ENCODE measurements around the gene FGR. TPM values are rescaled to one million over a fixed set of nuclear protein-coding genes. Genes with fewer than 3 reads are reported as not detected.
A peak's percentile ranks its signal among the peaks of the same experiment; 100 is the strongest.

Gene FGR
- total RNA-seq, 1 donor from 2014 or later, result not detected

DNA sequence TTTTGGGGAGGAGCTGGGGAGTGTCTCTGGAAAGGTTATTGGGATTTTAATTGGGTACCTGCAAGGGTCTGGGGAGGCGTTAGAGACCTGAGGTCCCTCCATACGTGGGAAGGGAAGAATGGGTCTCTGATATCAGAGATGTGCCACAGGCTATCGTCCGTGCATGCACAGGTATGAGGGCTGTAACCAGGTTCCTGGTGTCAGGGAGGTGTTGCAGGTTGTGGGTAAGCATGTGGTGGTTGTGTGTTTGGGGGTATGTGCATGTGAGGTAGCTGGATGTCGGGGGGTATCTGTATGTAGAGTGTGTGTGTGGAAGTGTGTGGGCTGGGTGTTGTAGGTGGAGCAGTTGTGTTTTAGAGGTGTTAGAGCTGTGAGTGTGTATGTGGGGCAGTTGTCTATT lies 39.4 kb downstream of the FGR start:
- H3K79me2 ChIP-seq (ENCODE audit: insufficient read depth, low read length), result peaks cover 99% of the 10 kb centered on the region
- peaks cover 100% of the 10 kb centered on the region for H4K20me1 ChIP-seq (ENCODE audit: insufficient read depth, low read length)
- no peak overlapping the region for H2AFZ ChIP-seq (ENCODE audit: low read depth, low read length)

DNA sequence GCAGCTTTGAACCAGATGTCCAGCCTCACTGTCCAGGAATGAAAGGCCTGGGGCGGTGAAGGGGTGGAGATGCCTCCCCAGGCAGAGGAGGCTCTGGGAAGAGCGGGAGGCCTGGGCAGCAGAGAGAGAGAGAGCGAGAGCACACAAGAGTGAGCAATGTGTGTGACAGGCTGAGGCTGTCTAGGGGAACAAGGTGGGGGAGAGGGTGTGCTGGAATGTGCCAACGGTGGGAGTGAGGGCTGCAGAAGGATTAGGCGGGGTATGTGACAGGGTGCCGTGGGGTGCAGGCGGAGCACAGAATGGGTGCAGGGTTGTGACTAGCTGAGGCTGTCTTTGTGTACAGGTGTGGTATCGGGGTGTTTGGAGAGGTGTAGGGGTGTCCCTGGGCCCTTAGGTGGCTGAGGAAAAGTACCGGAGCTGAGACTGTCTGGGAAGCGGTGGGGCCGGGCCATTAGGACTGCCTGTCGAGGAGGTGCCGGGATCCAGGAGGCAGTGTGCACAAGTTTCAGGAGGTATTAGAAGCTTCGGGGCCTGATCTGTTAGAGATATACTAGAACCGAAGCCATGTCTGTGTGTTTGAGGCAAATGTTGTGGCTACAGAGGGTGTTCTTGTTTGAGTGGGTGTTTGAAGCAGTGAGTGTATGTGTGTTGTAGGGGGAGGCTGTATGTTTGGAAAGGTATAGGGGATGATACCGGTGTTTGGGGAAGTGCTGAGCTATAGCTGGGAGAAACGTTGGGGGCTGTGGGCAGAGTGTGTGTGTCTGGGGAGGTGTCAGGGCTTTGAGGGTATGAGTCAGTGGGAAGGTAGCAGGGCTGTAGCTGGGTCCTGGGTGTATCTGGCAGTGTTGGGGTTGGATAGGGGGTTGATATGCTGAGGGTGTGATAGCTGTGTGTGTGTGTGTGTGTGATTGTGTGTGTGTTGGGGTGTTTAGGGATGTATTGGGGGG lies 40.1 kb downstream of the FGR start:
- H3K4me1 Mint-ChIP-seq (ENCODE audit: low read depth, unreplicated experiment), result peaks cover 24% of the 10 kb centered on the region
- no peaks in the 10 kb centered on the region for H3K9me3 Mint-ChIP-seq (ENCODE audit: unreplicated experiment)
- H3K4me2 ChIP-seq (ENCODE audit: low read length), result peak overlapping the region; percentile 78
- peaks cover 100% of the 10 kb centered on the region for H4K20me1 ChIP-seq (ENCODE audit: insufficient read depth, low read length)
- no peak overlapping the region for H2AFZ ChIP-seq (ENCODE audit: low read depth, low read length)
- no peak overlapping the region for H3K4me3 ChIP-seq (ENCODE audit: insufficient read depth, low read depth, low read length)
- no peak overlapping the region for H3K27ac Mint-ChIP-seq (ENCODE audit: unreplicated experiment)
- H3K4me3 Mint-ChIP-seq (ENCODE audit: unreplicated experiment), result no peak overlapping the region
- H3K36me3 Mint-ChIP-seq (ENCODE audit: low read depth, unreplicated experiment), result no peaks in the 10 kb centered on the region
- peak overlapping the region; percentile 44 for H3K9ac ChIP-seq (ENCODE audit: low read length)
- peaks cover 83% of the 10 kb centered on the region for H3K4me1 ChIP-seq (ENCODE audit: insufficient read depth, low read length)
- no peaks in the 10 kb centered on the region for H3K36me3 ChIP-seq (ENCODE audit: insufficient read depth, low read length)
- H3K9me3 ChIP-seq (ENCODE audit: insufficient read depth, low read depth, low read length), result no peaks in the 10 kb centered on the region
- TF ChIP-seq, protein P1, sequence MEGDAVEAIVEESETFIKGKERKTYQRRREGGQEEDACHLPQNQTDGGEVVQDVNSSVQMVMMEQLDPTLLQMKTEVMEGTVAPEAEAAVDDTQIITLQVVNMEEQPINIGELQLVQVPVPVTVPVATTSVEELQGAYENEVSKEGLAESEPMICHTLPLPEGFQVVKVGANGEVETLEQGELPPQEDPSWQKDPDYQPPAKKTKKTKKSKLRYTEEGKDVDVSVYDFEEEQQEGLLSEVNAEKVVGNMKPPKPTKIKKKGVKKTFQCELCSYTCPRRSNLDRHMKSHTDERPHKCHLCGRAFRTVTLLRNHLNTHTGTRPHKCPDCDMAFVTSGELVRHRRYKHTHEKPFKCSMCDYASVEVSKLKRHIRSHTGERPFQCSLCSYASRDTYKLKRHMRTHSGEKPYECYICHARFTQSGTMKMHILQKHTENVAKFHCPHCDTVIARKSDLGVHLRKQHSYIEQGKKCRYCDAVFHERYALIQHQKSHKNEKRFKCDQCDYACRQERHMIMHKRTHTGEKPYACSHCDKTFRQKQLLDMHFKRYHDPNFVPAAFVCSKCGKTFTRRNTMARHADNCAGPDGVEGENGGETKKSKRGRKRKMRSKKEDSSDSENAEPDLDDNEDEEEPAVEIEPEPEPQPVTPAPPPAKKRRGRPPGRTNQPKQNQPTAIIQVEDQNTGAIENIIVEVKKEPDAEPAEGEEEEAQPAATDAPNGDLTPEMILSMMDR (IDR thresholded peaks at IDR 0.05; ENCODE audit: insufficient read depth, low read depth, low read length), result no peak
- TF ChIP-seq EZH2 (IDR thresholded peaks at IDR 0.05; ENCODE audit: insufficient read depth, low read length), result no peak
- no peaks in the 10 kb centered on the region for H3K27me3 Mint-ChIP-seq (ENCODE audit: low read depth, unreplicated experiment)
- no peaks in the 10 kb centered on the region for H3K27me3 ChIP-seq (ENCODE audit: insufficient read depth, low read length)
- DNase-seq (ENCODE audit: low read depth), result peak; percentile 65
- H3K27ac ChIP-seq (ENCODE audit: low read depth, low read length), result no peak overlapping the region
- peaks cover 94% of the 10 kb centered on the region for H3K79me2 ChIP-seq (ENCODE audit: insufficient read depth, low read length)
- FAIRE-seq, result peak; percentile 63

More for the DNA sequence above, 39.4 kb downstream of the FGR start:
- Histone ChIP-seq H3K27ac (ENCODE audit: low read depth, low read length) (no peak overlapping the region), H3K27me3 (ENCODE audit: insufficient read depth, low read length) (no peaks in the 10 kb centered on the region), H3K9me3 (ENCODE audit: insufficient read depth, low read depth, low read length) (no peaks in the 10 kb centered on the region), H3K4me2 (ENCODE audit: low read length) (peak overlapping the region; percentile 78), H3K36me3 (ENCODE audit: insufficient read depth, low read length) (no peaks in the 10 kb centered on the region), H3K9ac (ENCODE audit: low read length) (peak overlapping the region; percentile 44), H3K4me3 (ENCODE audit: insufficient read depth, low read depth, low read length) (no peak overlapping the region), H3K4me1 (ENCODE audit: insufficient read depth, low read length) (peaks cover 81% of the 10 kb centered on the region)
- Mint-ChIP-seq H3K9me3 (ENCODE audit: unreplicated experiment) (no peaks in the 10 kb centered on the region), H3K27me3 (ENCODE audit: low read depth, unreplicated experiment) (no peaks in the 10 kb centered on the region), H3K4me3 (ENCODE audit: unreplicated experiment) (no peak overlapping the region), H3K4me1 (ENCODE audit: low read depth, unreplicated experiment) (peaks cover 29% of the 10 kb centered on the region), H3K36me3 (ENCODE audit: low read depth, unreplicated experiment) (no peaks in the 10 kb centered on the region), H3K27ac (ENCODE audit: unreplicated experiment) (no peak overlapping the region)
- FAIRE-seq, result no peak
- TF ChIP-seq EZH2 (IDR thresholded peaks at IDR 0.05; ENCODE audit: insufficient read depth, low read length), result no peak
- TF ChIP-seq, protein P1 (IDR thresholded peaks at IDR 0.05; ENCODE audit: insufficient read depth, low read depth, low read length), result no peak
- DNase-seq (ENCODE audit: low read depth), result no peak

Measured in astrocyte (in vitro differentiated cells and primary cell).